Measurements from ENCODE around the gene TBC1D22A. TPM values are rescaled to one million over a fixed set of nuclear protein-coding genes. Genes with fewer than 3 reads are reported as not detected.

TBC1D22A gene
- polyA plus RNA-seq, 1 of the 3 experiments (the other 2 are of a cell fraction): 16.5 TPM

- H3K4me2 ChIP-seq: no peak overlapping the region
- H3K9me3 ChIP-seq: no peaks in the 10 kb centered on the region
- no peaks in the 10 kb centered on the region for H3K4me1 ChIP-seq (ENCODE audit: control insufficient read depth in 1 of 2, insufficient read depth in 2 of 2, low read depth in 1 of 2, low read length in 1 of 2)
- H3F3A ChIP-seq (replicated peaks; ENCODE audit: insufficient read depth): peaks cover 13% of the 10 kb centered on the region
- no peak overlapping the region for H3K9ac ChIP-seq
- ChIA-PET POLR2A (no interaction called here), CTCF (no interaction called here)
- H2AFZ ChIP-seq (ENCODE audit: low read depth): no peak overlapping the region
- DNase-seq: no peak
- no peak overlapping the region for H3K27ac ChIP-seq (ENCODE audit: low read depth in 2 of 2, low read length in 1 of 2)
- H4K20me1 ChIP-seq (ENCODE audit: insufficient read depth): no peaks in the 10 kb centered on the region; the same call in 1 of the 2 replicates
- H3K27me3 ChIP-seq (ENCODE audit: insufficient read depth): no peaks in the 10 kb centered on the region
- no peak for TF ChIP-seq USF2 (IDR thresholded peaks at IDR 0.05; ENCODE audit: borderline replicate concordance, low read depth, low read length)
- H3K79me2 ChIP-seq (ENCODE audit: insufficient read depth): peaks cover 10% of the 10 kb centered on the region; the same call in 1 of the 2 replicates
- no peaks in the 10 kb centered on the region for H3K9me2 ChIP-seq
- 98% methylated on average over 3 of the region's 3 CpGs for WGBS (ENCODE audit: low lambda C conversion rate)
- no peak overlapping the region for H3K4me3 ChIP-seq (ENCODE audit: low read depth in 2 of 2, low read length in 1 of 2)
- peaks cover 0 to 3% of the 10 kb centered on the region in 2 experiments for H3K36me3 ChIP-seq (replicated peaks in 1 of 2; ENCODE audit: control insufficient read depth in 1 of 2, insufficient read depth in 2 of 2, low read length in 1 of 2)
Observed at GRCh38 chr22:46865052-46865434, 102.6 kb downstream of the TBC1D22A start.

GRCh38 chr22:46865642-46866041 is 103.2 kb downstream of the TBC1D22A start:
- no peaks in the 10 kb centered on the region for H3K4me1 ChIP-seq (ENCODE audit: control insufficient read depth in 1 of 2, insufficient read depth in 2 of 2, low read depth in 1 of 2, low read length in 1 of 2)
- H3K4me3 ChIP-seq (ENCODE audit: low read depth in 2 of 2, low read length in 1 of 2): no peak overlapping the region
- no peaks in the 10 kb centered on the region for H3K27me3 ChIP-seq (ENCODE audit: insufficient read depth)
- no peak for DNase-seq
- 98% methylated on average over 4 of the region's 7 CpGs for WGBS (ENCODE audit: low lambda C conversion rate)
- CTCF ChIA-PET: no interaction called here
- peaks cover under 1 to 9% of the 10 kb centered on the region in 2 experiments for H3K36me3 ChIP-seq (replicated peaks in 1 of 2; ENCODE audit: control insufficient read depth in 1 of 2, insufficient read depth in 2 of 2, low read length in 1 of 2)
- no peaks in the 10 kb centered on the region for H3K9me3 ChIP-seq
- H3K4me2 ChIP-seq: no peak overlapping the region
- no peaks in the 10 kb centered on the region; the same call in 1 of the 2 replicates for H4K20me1 ChIP-seq (ENCODE audit: insufficient read depth)
- H3K9me2 ChIP-seq: no peaks in the 10 kb centered on the region
- no peak overlapping the region for H3K9ac ChIP-seq
- POLR2A ChIA-PET: no interaction called here
- H3F3A ChIP-seq (replicated peaks; ENCODE audit: insufficient read depth): peaks cover 13% of the 10 kb centered on the region
- no peak overlapping the region for H2AFZ ChIP-seq (ENCODE audit: low read depth)
- H3K79me2 ChIP-seq (ENCODE audit: insufficient read depth): peaks cover 10% of the 10 kb centered on the region; the same call in 1 of the 2 replicates
- H3K27ac ChIP-seq (ENCODE audit: low read depth in 2 of 2, low read length in 1 of 2): no peak overlapping the region
- TF ChIP-seq REST (IDR thresholded peaks at IDR 0.05; ENCODE audit: low read depth, low read length) (no peak), FOXJ3 (CRISPR knock-in tag; IDR thresholded peaks at IDR 0.05) (no peak), RCOR1 (IDR thresholded peaks at IDR 0.05; ENCODE audit: low read length) (no peak), GATA2 (CRISPR knock-in tag; IDR thresholded peaks at IDR 0.05) (no peak), TEAD4 (IDR thresholded peaks at IDR 0.05; ENCODE audit: borderline replicate concordance, insufficient read depth) (no peak), NFIC (IDR thresholded peaks at IDR 0.05; ENCODE audit: borderline replicate concordance) (no peak), IRF3 (IDR thresholded peaks at IDR 0.05; ENCODE audit: low read depth, low read length) (no peak), MEF2A (IDR thresholded peaks at IDR 0.05; ENCODE audit: borderline replicate concordance, low read depth) (no peak), SMC3 (IDR thresholded peaks at IDR 0.05; ENCODE audit: low read depth, low read length) (no peak), USF1 (IDR thresholded peaks at IDR 0.05; ENCODE audit: borderline replicate concordance, low read depth) (no peak), MXI1 (IDR thresholded peaks at IDR 0.05; ENCODE audit: low read depth, low read length) (no peak), FOSL2 (IDR thresholded peaks at IDR 0.05; ENCODE audit: borderline replicate concordance, low read depth) (no peak), EZH2phosphoT487 (IDR thresholded peaks at IDR 0.05; ENCODE audit: borderline replicate concordance, low read depth) (no peak), RAD21 (IDR thresholded peaks at IDR 0.05; ENCODE audit: low read length) (no peak), RFX5 (IDR thresholded peaks at IDR 0.05; ENCODE audit: low read length) (no peak), NRF1 (IDR thresholded peaks at IDR 0.05; ENCODE audit: low read depth, low read length) (no peak), CTCF (IDR thresholded peaks at IDR 0.05) (no peak)
